Mammary epithelial cell (primary cell): ENCODE results near the gene HMGB4.

Experiments used
- EZH2 ChIP-seq: IDR thresholded peaks from 2 replicates; pipeline ENCODE4 v1.6.1; 2012; ENCODE audit warnings: low read length, inconsistent platforms, borderline replicate concordance
- TF ChIP-seq, protein P1 (sequence below), 2 donors: IDR thresholded peaks in 1 of 2; conservative IDR thresholded peaks in 1 of 2; 2 replicates each; pipeline ENCODE4 v1.5.1; 2011 to 2012; ENCODE audit warnings: inconsistent platforms in 2 of 2, low read length in 2 of 2, mild to moderate bottlenecking in 2 of 2, control low read depth in 1 of 2, low read depth in 1 of 2; ENCODE audit not compliant: insufficient read depth in 1 of 2; ENCODE audit errors: extremely low read depth in 1 of 2

DNA sequence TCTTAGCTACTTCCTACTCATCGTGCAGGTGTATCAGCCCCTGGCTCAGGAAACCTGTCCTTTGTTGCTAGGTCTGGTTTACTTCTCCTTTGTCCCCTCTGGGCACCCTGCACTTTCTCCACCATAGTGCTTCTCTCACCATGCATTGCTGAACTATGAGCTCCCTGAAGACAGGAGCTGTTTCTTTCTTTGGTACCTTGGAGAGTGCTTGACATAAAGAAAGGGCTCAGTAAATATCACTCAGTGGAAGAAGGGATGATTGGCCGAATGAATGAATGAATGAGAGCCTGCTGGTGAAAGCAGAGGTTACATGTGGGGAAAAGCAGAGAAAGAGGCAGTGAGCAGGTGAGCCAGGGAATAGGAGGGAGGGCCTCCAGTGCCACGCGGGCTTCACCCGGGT is 9.8 kb upstream of the HMGB4 start:
- TF ChIP-seq, protein P1, sequence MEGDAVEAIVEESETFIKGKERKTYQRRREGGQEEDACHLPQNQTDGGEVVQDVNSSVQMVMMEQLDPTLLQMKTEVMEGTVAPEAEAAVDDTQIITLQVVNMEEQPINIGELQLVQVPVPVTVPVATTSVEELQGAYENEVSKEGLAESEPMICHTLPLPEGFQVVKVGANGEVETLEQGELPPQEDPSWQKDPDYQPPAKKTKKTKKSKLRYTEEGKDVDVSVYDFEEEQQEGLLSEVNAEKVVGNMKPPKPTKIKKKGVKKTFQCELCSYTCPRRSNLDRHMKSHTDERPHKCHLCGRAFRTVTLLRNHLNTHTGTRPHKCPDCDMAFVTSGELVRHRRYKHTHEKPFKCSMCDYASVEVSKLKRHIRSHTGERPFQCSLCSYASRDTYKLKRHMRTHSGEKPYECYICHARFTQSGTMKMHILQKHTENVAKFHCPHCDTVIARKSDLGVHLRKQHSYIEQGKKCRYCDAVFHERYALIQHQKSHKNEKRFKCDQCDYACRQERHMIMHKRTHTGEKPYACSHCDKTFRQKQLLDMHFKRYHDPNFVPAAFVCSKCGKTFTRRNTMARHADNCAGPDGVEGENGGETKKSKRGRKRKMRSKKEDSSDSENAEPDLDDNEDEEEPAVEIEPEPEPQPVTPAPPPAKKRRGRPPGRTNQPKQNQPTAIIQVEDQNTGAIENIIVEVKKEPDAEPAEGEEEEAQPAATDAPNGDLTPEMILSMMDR (conservative IDR thresholded peaks at IDR 0.05 in 1 of 2, IDR thresholded peaks at IDR 0.05 in 1 of 2; ENCODE audit: extremely low read depth in 1 of 2, insufficient read depth in 1 of 2, low read depth in 1 of 2, low read length in 2 of 2) = no peak
- no peak for TF ChIP-seq EZH2
